ENCODE data around the gene JADE1.

DNA sequence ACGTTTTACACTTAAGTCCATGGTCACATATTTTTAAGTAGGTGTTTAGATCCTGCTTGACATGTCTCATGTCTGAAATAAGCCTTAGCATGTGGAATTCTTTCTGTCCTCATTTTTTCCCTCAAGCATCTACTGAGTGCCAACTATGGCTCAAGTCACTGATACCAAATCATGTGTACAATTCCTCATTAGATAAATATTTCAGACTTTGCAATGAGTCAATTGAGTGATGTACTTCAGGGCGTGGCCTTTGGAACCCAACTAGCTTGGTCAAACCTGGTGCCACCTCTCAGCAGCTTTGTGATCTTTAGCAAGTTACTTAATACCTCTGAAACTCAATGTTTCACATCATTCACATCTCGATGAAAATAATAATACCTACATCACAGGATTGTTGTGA, 12.6 kb upstream of the JADE1 start:
- TF ChIP-seq, protein P1, sequence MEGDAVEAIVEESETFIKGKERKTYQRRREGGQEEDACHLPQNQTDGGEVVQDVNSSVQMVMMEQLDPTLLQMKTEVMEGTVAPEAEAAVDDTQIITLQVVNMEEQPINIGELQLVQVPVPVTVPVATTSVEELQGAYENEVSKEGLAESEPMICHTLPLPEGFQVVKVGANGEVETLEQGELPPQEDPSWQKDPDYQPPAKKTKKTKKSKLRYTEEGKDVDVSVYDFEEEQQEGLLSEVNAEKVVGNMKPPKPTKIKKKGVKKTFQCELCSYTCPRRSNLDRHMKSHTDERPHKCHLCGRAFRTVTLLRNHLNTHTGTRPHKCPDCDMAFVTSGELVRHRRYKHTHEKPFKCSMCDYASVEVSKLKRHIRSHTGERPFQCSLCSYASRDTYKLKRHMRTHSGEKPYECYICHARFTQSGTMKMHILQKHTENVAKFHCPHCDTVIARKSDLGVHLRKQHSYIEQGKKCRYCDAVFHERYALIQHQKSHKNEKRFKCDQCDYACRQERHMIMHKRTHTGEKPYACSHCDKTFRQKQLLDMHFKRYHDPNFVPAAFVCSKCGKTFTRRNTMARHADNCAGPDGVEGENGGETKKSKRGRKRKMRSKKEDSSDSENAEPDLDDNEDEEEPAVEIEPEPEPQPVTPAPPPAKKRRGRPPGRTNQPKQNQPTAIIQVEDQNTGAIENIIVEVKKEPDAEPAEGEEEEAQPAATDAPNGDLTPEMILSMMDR (IDR thresholded peaks at IDR 0.05): no peak
- no peak for TF ChIP-seq POLR2A (IDR thresholded peaks at IDR 0.05)

Measured in sigmoid colon (tissue), 3 donors.